ENCODE results near the gene PRKCB.
A peak's percentile ranks its signal among the peaks of the same experiment; 100 is the strongest.

The PRKCB gene

GRCh38 chr16:23874613-23875294 is 39.0 kb downstream of the PRKCB start:
- Histone ChIP-seq H3K79me2 (ENCODE audit: control insufficient read depth, low read length) (no peaks in the 10 kb centered on the region), H3F3A (ENCODE audit: control insufficient read depth, insufficient read depth) (no peaks in the 10 kb centered on the region)

DNA sequence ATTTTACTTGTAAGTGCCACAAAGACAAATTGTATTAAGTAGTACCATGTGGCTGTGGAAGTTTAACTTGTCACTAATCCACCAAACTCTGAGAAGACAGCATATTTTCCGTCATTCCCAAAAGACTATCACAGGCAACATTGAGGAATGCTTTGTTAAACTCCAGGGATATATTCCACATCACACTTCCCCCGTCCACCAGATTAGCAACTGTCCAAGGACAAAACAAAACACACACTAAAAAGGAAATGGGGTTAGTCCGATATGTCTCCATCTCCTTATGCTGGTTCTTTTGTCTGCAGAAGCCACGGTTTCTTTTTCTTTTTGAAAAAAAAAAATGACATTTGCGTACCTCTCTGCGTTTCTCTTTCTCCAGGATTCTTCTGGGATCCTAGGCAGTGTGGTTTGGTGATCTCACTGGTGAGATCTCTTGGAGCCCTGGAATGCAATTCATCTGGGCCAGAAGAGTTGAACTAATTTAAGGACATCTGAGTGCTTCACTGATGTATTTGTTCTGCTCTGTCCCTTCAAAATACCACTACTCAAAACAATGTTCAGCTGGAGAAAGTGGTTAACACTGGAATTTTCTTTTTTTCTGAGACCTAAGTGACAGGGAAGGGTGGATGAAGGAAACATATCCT is 40.6 kb downstream of the PRKCB start:
- Histone ChIP-seq H3K4me2 (ENCODE audit: low read length) (no peak overlapping the region), H3K79me2 (ENCODE audit: control insufficient read depth, low read length) (no peaks in the 10 kb centered on the region), H3K36me3 (ENCODE audit: control insufficient read depth, low read length) (no peaks in the 10 kb centered on the region), H3K4me1 (ENCODE audit: control insufficient read depth, low read length) (peaks cover 16% of the 10 kb centered on the region), H3K9me2 (replicated peaks; ENCODE audit: control insufficient read depth, low read length) (no peaks in the 10 kb centered on the region), H3K4me3 (ENCODE audit: low read length) (no peak overlapping the region), H3K27me3 (ENCODE audit: control insufficient read depth, low read length) (no peaks in the 10 kb centered on the region), H3K9me3 (ENCODE audit: control insufficient read depth, insufficient read depth, low read length) (no peaks in the 10 kb centered on the region), H3K27ac (ENCODE audit: low read depth, low read length) (no peak overlapping the region), H3F3A (ENCODE audit: control insufficient read depth, insufficient read depth) (no peaks in the 10 kb centered on the region), H4K20me1 (ENCODE audit: control insufficient read depth, insufficient read depth, low read depth, low read length) (no peaks in the 10 kb centered on the region)
- TF ChIP-seq EZH2phosphoT487 (IDR thresholded peaks at IDR 0.05; ENCODE audit: borderline replicate concordance, low read length) (no peak), CTCF (IDR thresholded peaks at IDR 0.05; ENCODE audit: low read depth, low read length, poor library complexity, severe bottlenecking) (no peak)

More at GRCh38 chr16:23874613-23875294, 39.0 kb downstream of the PRKCB start:
- no peak overlapping the region for H3K27ac ChIP-seq (ENCODE audit: low read depth, low read length)
- peaks cover 16% of the 10 kb centered on the region for H3K4me1 ChIP-seq (ENCODE audit: control insufficient read depth, low read length)
- no peaks in the 10 kb centered on the region for H3K9me3 ChIP-seq (ENCODE audit: control insufficient read depth, insufficient read depth, low read length)
- no peak for TF ChIP-seq CTCF (IDR thresholded peaks at IDR 0.05; ENCODE audit: low read depth, low read length, poor library complexity, severe bottlenecking)
- no peak for TF ChIP-seq EZH2phosphoT487 (IDR thresholded peaks at IDR 0.05; ENCODE audit: borderline replicate concordance, low read length)
- H3K4me2 ChIP-seq (ENCODE audit: low read length), result no peak overlapping the region
- H4K20me1 ChIP-seq (ENCODE audit: control insufficient read depth, insufficient read depth, low read depth, low read length), result no peaks in the 10 kb centered on the region
- no peaks in the 10 kb centered on the region for H3K36me3 ChIP-seq (ENCODE audit: control insufficient read depth, low read length)
- H3K27me3 ChIP-seq (ENCODE audit: control insufficient read depth, low read length), result no peaks in the 10 kb centered on the region
- no peaks in the 10 kb centered on the region for H3K9me2 ChIP-seq (replicated peaks; ENCODE audit: control insufficient read depth, low read length)
- no peak overlapping the region for H3K4me3 ChIP-seq (ENCODE audit: low read length)

- H3K4me1 ChIP-seq (ENCODE audit: control insufficient read depth, low read length), result peaks cover 24% of the 10 kb centered on the region
- no peak overlapping the region for H3K27ac ChIP-seq (ENCODE audit: low read depth, low read length)
- H3K79me2 ChIP-seq (ENCODE audit: control insufficient read depth, low read length), result no peaks in the 10 kb centered on the region
- no peaks in the 10 kb centered on the region for H3K36me3 ChIP-seq (ENCODE audit: control insufficient read depth, low read length)
- H3K4me2 ChIP-seq (ENCODE audit: low read length), result no peak overlapping the region
- H3K9me3 ChIP-seq (ENCODE audit: control insufficient read depth, insufficient read depth, low read length), result no peaks in the 10 kb centered on the region
- H3F3A ChIP-seq (ENCODE audit: control insufficient read depth, insufficient read depth), result no peaks in the 10 kb centered on the region
- no peaks in the 10 kb centered on the region for H3K27me3 ChIP-seq (ENCODE audit: control insufficient read depth, low read length)
- no peaks in the 10 kb centered on the region for H3K9me2 ChIP-seq (replicated peaks; ENCODE audit: control insufficient read depth, low read length)
- no peaks in the 10 kb centered on the region for H4K20me1 ChIP-seq (ENCODE audit: control insufficient read depth, insufficient read depth, low read depth, low read length)
- TF ChIP-seq EZH2phosphoT487 (IDR thresholded peaks at IDR 0.05; ENCODE audit: borderline replicate concordance, low read length) (no peak), CTCF (IDR thresholded peaks at IDR 0.05; ENCODE audit: low read depth, low read length, poor library complexity, severe bottlenecking) (peak; percentile 17)
- no peak overlapping the region for H3K4me3 ChIP-seq (ENCODE audit: low read length)
Observed at GRCh38 chr16:23877107-23878070, 41.6 kb downstream of the PRKCB start.
